ENCODE data around the gene CTNNA3.

Gene CTNNA3

GRCh38 chr10:66625709-66626590 is 1070.0 kb downstream of the CTNNA3 start:
- DNase-seq = no peak

- no peak for DNase-seq
These were observed 1073.9 kb downstream of the CTNNA3 start for GRCh38 chr10:66622050-66622449.

GRCh38 chr10:66604195-66604594 is 1091.8 kb downstream of the CTNNA3 start:
- DNase-seq = no peak

- no peak for DNase-seq
These were observed 1104.1 kb downstream of the CTNNA3 start for GRCh38 chr10:66591865-66592264.

- DNase-seq = no peak
These were observed 1108.3 kb downstream of the CTNNA3 start for GRCh38 chr10:66587680-66588050.

GRCh38 chr10:66586897-66587679 is 1108.9 kb downstream of the CTNNA3 start:
- DNase-seq = no peak

GRCh38 chr10:66586073-66586472 is 1109.9 kb downstream of the CTNNA3 start:
- no peak for DNase-seq

- DNase-seq = no peak
These were observed 1120.6 kb downstream of the CTNNA3 start for GRCh38 chr10:66575251-66575855.

GRCh38 chr10:66572700-66573099 is 1123.3 kb downstream of the CTNNA3 start:
- no peak for DNase-seq

- no peak for DNase-seq
These were observed 1130.0 kb downstream of the CTNNA3 start for GRCh38 chr10:66565999-66566398.

GRCh38 chr10:66564287-66564686 is 1131.7 kb downstream of the CTNNA3 start:
- no peak for DNase-seq

- no peak for DNase-seq
These were observed 1140.9 kb downstream of the CTNNA3 start for GRCh38 chr10:66555061-66555460.

- DNase-seq = no peak
These were observed 1143.7 kb downstream of the CTNNA3 start for GRCh38 chr10:66552331-66552730.

GRCh38 chr10:66550351-66550750 is 1145.6 kb downstream of the CTNNA3 start:
- DNase-seq = no peak

GRCh38 chr10:66538908-66539307 is 1157.1 kb downstream of the CTNNA3 start:
- no peak for DNase-seq

GRCh38 chr10:66538371-66538770 is 1157.6 kb downstream of the CTNNA3 start:
- no peak for DNase-seq

GRCh38 chr10:66537186-66537585 is 1158.8 kb downstream of the CTNNA3 start:
- no peak for DNase-seq

GRCh38 chr10:66535439-66535838 is 1160.6 kb downstream of the CTNNA3 start:
- DNase-seq = no peak

- no peak for DNase-seq
These were observed 1161.1 kb downstream of the CTNNA3 start for GRCh38 chr10:66534866-66535265.

- no peak for DNase-seq
These were observed 1174.5 kb downstream of the CTNNA3 start for GRCh38 chr10:66521506-66521905.

GRCh38 chr10:66519616-66520015 is 1176.4 kb downstream of the CTNNA3 start:
- no peak for DNase-seq

- DNase-seq = no peak
These were observed 1181.3 kb downstream of the CTNNA3 start for GRCh38 chr10:66514666-66515065.

GRCh38 chr10:66513504-66513903 is 1182.5 kb downstream of the CTNNA3 start:
- DNase-seq = no peak
